Loucy (cell line): ENCODE data around the gene ALPI.
"Not testable (repeated sequence)": the region's sequence is repeated elsewhere in the genome, so short reads cannot be mapped to it uniquely, and the experiment has no call there.

Experiments used
- H2AFZ ChIP-seq: fragments of 200-600 bp; sonication (generic); 2 replicates; pipeline ENCODE4 v1.6.0; 2016; ENCODE audit warnings: antibody characterized with exemption, mild to moderate bottlenecking, low read length, moderate library complexity
- H3F3A ChIP-seq: fragments of 200-600 bp; 2 replicates; pipeline ENCODE4 v1.6.0; 2016; ENCODE audit warnings: antibody characterized with exemption, low read depth, mild to moderate bottlenecking
- H3K27me3 ChIP-seq: fragments of 200-600 bp; sonication (generic); 2 replicates; pipeline ENCODE4 v1.6.1; 2014; ENCODE audit warnings: low read length, mild to moderate bottlenecking; ENCODE audit not compliant: insufficient read depth, poor library complexity, severe bottlenecking
- H3K36me3 ChIP-seq: fragments of 200-600 bp; sonication (generic); 2 replicates; pipeline ENCODE4 v1.6.1; 2016; ENCODE audit warnings: low read length; ENCODE audit not compliant: insufficient read depth
- H3K4me1 ChIP-seq: fragments of 200-600 bp; sonication (generic); 2 replicates; pipeline ENCODE4 v1.5.1; 2014; ENCODE audit warnings: low read length, mild to moderate bottlenecking; ENCODE audit not compliant: insufficient read depth, poor library complexity, severe bottlenecking
- H3K4me2 ChIP-seq: fragments of 200-600 bp; sonication (generic); 2 replicates; pipeline ENCODE4 v1.6.0; 2014; ENCODE audit warnings: antibody characterized with exemption, low read length, low read depth, mild to moderate bottlenecking; ENCODE audit not compliant: poor library complexity, severe bottlenecking
- H3K4me3 ChIP-seq: fragments of 200-600 bp; sonication (generic); 2 replicates; pipeline ENCODE4 v1.5.1; 2014; ENCODE audit warnings: low read length, mild to moderate bottlenecking, mixed read lengths; ENCODE audit not compliant: poor library complexity, severe bottlenecking
- H3K79me2 ChIP-seq: fragments of 200-600 bp; sonication (generic); 2 replicates; pipeline ENCODE4 v1.6.1; 2014; ENCODE audit warnings: low read length; ENCODE audit not compliant: insufficient read depth
- H3K9ac ChIP-seq: fragments of 200-600 bp; sonication (generic); 2 replicates; pipeline ENCODE4 v1.6.0; 2014; ENCODE audit warnings: mild to moderate bottlenecking, low read depth, low read length, moderate library complexity; ENCODE audit not compliant: poor library complexity, severe bottlenecking
- H3K9me2 ChIP-seq: fragments of 200-600 bp; sonication (generic); replicated peaks from 2 replicates; pipeline ENCODE4 v1.6.1; 2016; ENCODE audit warnings: low read depth, low read length, mixed read lengths
- H3K9me3 ChIP-seq: fragments of 200-600 bp; sonication (generic); 2 replicates; pipeline ENCODE4 v1.6.1; 2014; ENCODE audit warnings: mild to moderate bottlenecking, antibody characterized with exemption, low read length, low read depth; ENCODE audit not compliant: insufficient read depth
- H4K20me1 ChIP-seq: fragments of 200-600 bp; sonication (generic); 2 replicates; pipeline ENCODE4 v1.6.0; 2014; ENCODE audit warnings: antibody characterized with exemption, low read length, mild to moderate bottlenecking; ENCODE audit not compliant: insufficient read depth, poor library complexity, severe bottlenecking
- CTCF ChIP-seq: fragments of 200-600 bp; sonication (generic); conservative IDR thresholded peaks from 2 replicates; pipeline ENCODE4 v1.5.1; 2014; ENCODE audit warnings: mild to moderate bottlenecking, antibody characterized with exemption, low read length
- EZH2phosphoT487 ChIP-seq: fragments of 200-600 bp; IDR thresholded peaks from 2 replicates; pipeline ENCODE4 v1.6.1; 2018; ENCODE audit warnings: antibody characterized with exemption, mild to moderate bottlenecking, moderate library complexity, borderline replicate concordance

ALPI gene

GRCh38 chr2:232421189-232421785 is 34.7 kb upstream of the ALPI start:
- Histone ChIP-seq H3K9ac (no peak overlapping the region), H3K27me3 (no peaks in the 10 kb centered on the region), H3F3A (no peaks in the 10 kb centered on the region), H4K20me1 (no peaks in the 10 kb centered on the region), H3K9me3 (peaks cover 7% of the 10 kb centered on the region; the same call in 1 of the 2 replicates), H3K4me2 (no peak overlapping the region), H3K79me2 (no peaks in the 10 kb centered on the region), H3K4me1 (no peaks in the 10 kb centered on the region), H2AFZ (no peak overlapping the region), H3K4me3 (no peak overlapping the region), H3K36me3 (no peaks in the 10 kb centered on the region), H3K9me2 (no peaks in the 10 kb centered on the region)
- TF ChIP-seq EZH2phosphoT487: no peak
- no peak for TF ChIP-seq CTCF

GRCh38 chr2:232422051-232422450 is 33.9 kb upstream of the ALPI start:
- Histone ChIP-seq H3K4me1 (no peaks in the 10 kb centered on the region), H3K4me2 (no peak overlapping the region)

GRCh38 chr2:232422996-232423395 is 33.0 kb upstream of the ALPI start:
- not testable (repeated sequence) for H3K9me3 ChIP-seq, H3K36me3 ChIP-seq, H3F3A ChIP-seq, H3K4me1 ChIP-seq, H3K9ac ChIP-seq, H4K20me1 ChIP-seq, H2AFZ ChIP-seq, H3K9me2 ChIP-seq, H3K4me3 ChIP-seq, H3K27me3 ChIP-seq, H3K79me2 ChIP-seq, H3K4me2 ChIP-seq

More at GRCh38 chr2:232422051-232422450, 33.9 kb upstream of the ALPI start:
- Histone ChIP-seq H3K4me3 (no peak overlapping the region), H3K36me3 (no peaks in the 10 kb centered on the region), H3K27me3 (no peaks in the 10 kb centered on the region), H3K9me3 (peaks cover 7% of the 10 kb centered on the region; the same call in 1 of the 2 replicates), H3F3A (no peaks in the 10 kb centered on the region), H3K9me2 (no peaks in the 10 kb centered on the region), H4K20me1 (no peaks in the 10 kb centered on the region), H3K9ac (no peak overlapping the region), H2AFZ (no peak overlapping the region), H3K79me2 (no peaks in the 10 kb centered on the region)
- TF ChIP-seq CTCF (no peak), EZH2phosphoT487 (no peak)

- not testable (repeated sequence) for H3K36me3 ChIP-seq, H3K4me1 ChIP-seq, H2AFZ ChIP-seq, H3K9ac ChIP-seq, H3K4me2 ChIP-seq, H3K27me3 ChIP-seq, H3K9me2 ChIP-seq, H3K79me2 ChIP-seq, H3F3A ChIP-seq, H4K20me1 ChIP-seq, H3K9me3 ChIP-seq, H3K4me3 ChIP-seq
Measured at GRCh38 chr2:232423407-232423806, 32.5 kb upstream of the ALPI start.
